Measurements from ENCODE around the gene USP17L26. TPM values are rescaled to one million over a fixed set of nuclear protein-coding genes. Genes with fewer than 3 reads are reported as not detected.
"Not testable (repeated sequence)": the region's sequence is repeated elsewhere in the genome, so short reads cannot be mapped to it uniquely, and the experiment has no call there.

Gene USP17L26
- total and polyA plus RNA-seq, 9 of the 15 experiments (the other 6 are each of a cell fraction or from before 2014, with no cell fraction given), result not detected

DNA sequence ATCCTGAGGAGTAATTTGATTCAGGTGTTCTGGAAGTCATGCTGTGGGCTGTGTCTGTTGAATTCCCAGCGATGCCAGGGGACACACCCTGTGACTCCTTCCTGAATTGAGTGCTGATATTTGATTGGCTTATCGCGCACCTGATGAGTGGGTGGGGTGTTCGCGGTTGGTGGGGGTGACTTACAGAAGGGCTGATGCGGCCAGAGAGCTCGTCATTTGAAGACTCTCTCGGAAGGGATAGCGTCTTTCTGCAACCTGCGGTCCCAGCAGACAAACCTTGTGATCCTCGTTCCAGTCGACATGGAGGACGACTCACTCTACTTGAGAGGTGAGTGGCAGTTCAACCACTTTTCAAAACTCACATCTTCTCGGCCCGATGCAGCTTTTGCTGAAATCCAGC is 4.8 kb upstream of the USP17L26 start, which contains the start of gene USP17L25:
Gene USP17L25 (plus strand): TSS at position 301 of the 400 bp plus-strand sequence. CDS start 0 bp downstream, at position 301.
- H3K9ac ChIP-seq (ENCODE audit: insufficient read depth in 1 of 2, low read depth in 2 of 2, low read length in 2 of 2); H3K36me3 ChIP-seq (ENCODE audit: control insufficient read depth, insufficient read depth, low read length); POLR2A ChIA-PET; H2AFZ ChIP-seq (ENCODE audit: low read depth, low read length); intact Hi-C loops (cut with micrococcal nuclease); H3K27ac ChIP-seq (ENCODE audit: extremely low read depth, low read depth, low read length); CTCF ChIA-PET (ENCODE audit: low intra/inter-chr PET ratio); H3K9me1 ChIP-seq (ENCODE audit: control insufficient read depth, insufficient read depth, low read length); H4K20me1 ChIP-seq (replicated peaks; ENCODE audit: control insufficient read depth, insufficient read depth, low read length); H3K27me3 ChIP-seq (ENCODE audit: control insufficient read depth in 2 of 2, insufficient read depth in 2 of 2, low read length in 2 of 2); H3K79me2 ChIP-seq (ENCODE audit: control insufficient read depth, insufficient read depth, low read length); H3K9me3 ChIP-seq (replicated peaks; ENCODE audit: control insufficient read depth, insufficient read depth, low read depth, low read length); FAIRE-seq; ATAC-seq; H3K4me2 ChIP-seq (ENCODE audit: insufficient read depth, low read length); BruUV-seq (replicated peaks); H3K4me3 ChIP-seq; H3K4me1 ChIP-seq (replicated peaks in 1 of 2; ENCODE audit: control insufficient read depth in 2 of 2, insufficient read depth in 2 of 2, low read length in 2 of 2); DNase-seq (ENCODE audit: extremely low read depth in 1 of 4, low spot score in 3 of 4): not testable (repeated sequence)
- in situ Hi-C loops (cut with MboI), result loop anchor here (10.0 to 25.0 kb wide), 3 partner anchors 55 to 342 kb away; no protein-coding TSS in a partner anchor
- WGBS (ENCODE audit: insufficient coverage, low coverage, missing lambda C conversion rate), result no CpG with 5 or more reads among the region's 15 CpGs

- WGBS (ENCODE audit: insufficient coverage, low coverage, missing lambda C conversion rate), result no CpG with 5 or more reads among the region's 15 CpGs
- H3K9ac ChIP-seq (ENCODE audit: insufficient read depth in 1 of 2, low read depth in 2 of 2, low read length in 2 of 2); POLR2A ChIA-PET; H3K9me3 ChIP-seq (replicated peaks; ENCODE audit: control insufficient read depth, insufficient read depth, low read depth, low read length); CTCF ChIA-PET (ENCODE audit: low intra/inter-chr PET ratio); ATAC-seq; H2AFZ ChIP-seq (ENCODE audit: low read depth, low read length); H3K4me2 ChIP-seq (ENCODE audit: insufficient read depth, low read length); H3K27me3 ChIP-seq (ENCODE audit: control insufficient read depth in 2 of 2, insufficient read depth in 2 of 2, low read length in 2 of 2); intact Hi-C loops (cut with micrococcal nuclease); DNase-seq (ENCODE audit: extremely low read depth in 1 of 4, low spot score in 3 of 4); H3K4me3 ChIP-seq; BruUV-seq (replicated peaks); H3K79me2 ChIP-seq (ENCODE audit: control insufficient read depth, insufficient read depth, low read length); H3K27ac ChIP-seq (ENCODE audit: extremely low read depth, low read depth, low read length); H3K4me1 ChIP-seq (replicated peaks in 1 of 2; ENCODE audit: control insufficient read depth in 2 of 2, insufficient read depth in 2 of 2, low read length in 2 of 2); H3K9me1 ChIP-seq (ENCODE audit: control insufficient read depth, insufficient read depth, low read length); FAIRE-seq; H4K20me1 ChIP-seq (replicated peaks; ENCODE audit: control insufficient read depth, insufficient read depth, low read length); H3K36me3 ChIP-seq (ENCODE audit: control insufficient read depth, insufficient read depth, low read length): not testable (repeated sequence)
- in situ Hi-C loops (cut with MboI), result loop anchor here (10.0 to 25.0 kb wide), 2 partner anchors 204 to 352 kb away; no protein-coding TSS in a partner anchor
Observed at GRCh38 chr4:9339103-9339502, 4.6 kb downstream of the USP17L26 start, which contains the start of gene USP17L5. USP17L5 (plus strand) TSS chr4:9339403; CDS start chr4:9339403, 0 bp downstream.

- H3K36me3 ChIP-seq (ENCODE audit: control insufficient read depth, insufficient read depth, low read length); H3K4me1 ChIP-seq (replicated peaks in 1 of 2; ENCODE audit: control insufficient read depth in 2 of 2, insufficient read depth in 2 of 2, low read length in 2 of 2); POLR2A ChIA-PET; BruUV-seq (replicated peaks); H3K4me2 ChIP-seq (ENCODE audit: insufficient read depth, low read length); H3K4me3 ChIP-seq; H2AFZ ChIP-seq (ENCODE audit: low read depth, low read length); FAIRE-seq; DNase-seq (ENCODE audit: extremely low read depth in 1 of 4, low spot score in 3 of 4); H3K9me3 ChIP-seq (replicated peaks; ENCODE audit: control insufficient read depth, insufficient read depth, low read depth, low read length); H3K9me1 ChIP-seq (ENCODE audit: control insufficient read depth, insufficient read depth, low read length); H3K79me2 ChIP-seq (ENCODE audit: control insufficient read depth, insufficient read depth, low read length); H3K27ac ChIP-seq (ENCODE audit: extremely low read depth, low read depth, low read length); intact Hi-C loops (cut with micrococcal nuclease); CTCF ChIA-PET (ENCODE audit: low intra/inter-chr PET ratio); H3K9ac ChIP-seq (ENCODE audit: insufficient read depth in 1 of 2, low read depth in 2 of 2, low read length in 2 of 2); H4K20me1 ChIP-seq (replicated peaks; ENCODE audit: control insufficient read depth, insufficient read depth, low read length); H3K27me3 ChIP-seq (ENCODE audit: control insufficient read depth in 2 of 2, insufficient read depth in 2 of 2, low read length in 2 of 2); ATAC-seq: not testable (repeated sequence)
- no CpG with 5 or more reads among the region's 15 CpGs for WGBS (ENCODE audit: insufficient coverage, low coverage, missing lambda C conversion rate)
- in situ Hi-C loops (cut with MboI), result loop anchor here (25.0 kb wide), 1 partner anchor 357 kb away; no protein-coding TSS in a partner anchor
Observed at GRCh38 chr4:9343848-9344247, 9.4 kb downstream of the USP17L26 start, which contains the start of gene USP17L27. USP17L27 (plus strand) TSS chr4:9344148; CDS start chr4:9344148, 0 bp downstream.

- no CpG with 5 or more reads among the region's 15 CpGs for WGBS (ENCODE audit: insufficient coverage, low coverage, missing lambda C conversion rate)
- H3K36me3 ChIP-seq (ENCODE audit: control insufficient read depth, insufficient read depth, low read length); H3K9me3 ChIP-seq (replicated peaks; ENCODE audit: control insufficient read depth, insufficient read depth, low read depth, low read length); intact Hi-C loops (cut with micrococcal nuclease); BruUV-seq (replicated peaks); H3K27me3 ChIP-seq (ENCODE audit: control insufficient read depth in 2 of 2, insufficient read depth in 2 of 2, low read length in 2 of 2); H3K27ac ChIP-seq (ENCODE audit: extremely low read depth, low read depth, low read length); FAIRE-seq; H3K79me2 ChIP-seq (ENCODE audit: control insufficient read depth, insufficient read depth, low read length); CTCF ChIA-PET (ENCODE audit: low intra/inter-chr PET ratio); DNase-seq (ENCODE audit: extremely low read depth in 1 of 4, low spot score in 3 of 4); H3K4me1 ChIP-seq (replicated peaks in 1 of 2; ENCODE audit: control insufficient read depth in 2 of 2, insufficient read depth in 2 of 2, low read length in 2 of 2); H2AFZ ChIP-seq (ENCODE audit: low read depth, low read length); H3K9me1 ChIP-seq (ENCODE audit: control insufficient read depth, insufficient read depth, low read length); H3K4me3 ChIP-seq; ATAC-seq; POLR2A ChIA-PET; H4K20me1 ChIP-seq (replicated peaks; ENCODE audit: control insufficient read depth, insufficient read depth, low read length); H3K4me2 ChIP-seq (ENCODE audit: insufficient read depth, low read length); H3K9ac ChIP-seq (ENCODE audit: insufficient read depth in 1 of 2, low read depth in 2 of 2, low read length in 2 of 2): not testable (repeated sequence)
- in situ Hi-C loops (cut with MboI), result loop anchor here (25.0 kb wide), 1 partner anchor 361 kb away; no protein-coding TSS in a partner anchor
Observed at GRCh38 chr4:9348593-9348992, 14.1 kb downstream of the USP17L26 start, which contains the start of gene USP17L28. USP17L28 (plus strand) TSS chr4:9348893; CDS start chr4:9348893, 0 bp downstream.
